Measurements from ENCODE around the gene FOXP1.
"Not testable (repeated sequence)": the region's sequence is repeated elsewhere in the genome, so short reads cannot be mapped to it uniquely, and the experiment has no call there.

FOXP1 gene

GRCh38 chr3:71446260-71446659 lies 137.3 kb downstream of the FOXP1 start:
- DNase-seq, result no peak

- DNase-seq, result no peak
These were observed 138.7 kb downstream of the FOXP1 start for GRCh38 chr3:71444861-71445259.

- DNase-seq, result no peak
These were observed 139.3 kb downstream of the FOXP1 start for GRCh38 chr3:71444028-71444860.

- DNase-seq, result no peak
These were observed 140.2 kb downstream of the FOXP1 start for GRCh38 chr3:71443332-71443731.

GRCh38 chr3:71442652-71443042 lies 140.9 kb downstream of the FOXP1 start:
- DNase-seq, result no peak

- DNase-seq, result no peak
These were observed 141.4 kb downstream of the FOXP1 start for GRCh38 chr3:71441925-71442651.

GRCh38 chr3:71441217-71441924 lies 142.2 kb downstream of the FOXP1 start:
- no peak for DNase-seq

- DNase-seq, result no peak
These were observed 144.6 kb downstream of the FOXP1 start for GRCh38 chr3:71438904-71439303.

GRCh38 chr3:71438071-71438685 lies 145.3 kb downstream of the FOXP1 start:
- DNase-seq, result no peak

- DNase-seq, result no peak
These were observed 147.2 kb downstream of the FOXP1 start for GRCh38 chr3:71436337-71436736.

GRCh38 chr3:71435836-71436235 lies 147.7 kb downstream of the FOXP1 start:
- not testable (repeated sequence) for DNase-seq

GRCh38 chr3:71433631-71434030 lies 149.9 kb downstream of the FOXP1 start:
- DNase-seq, result no peak

- DNase-seq, result no peak
These were observed 151.2 kb downstream of the FOXP1 start for GRCh38 chr3:71432044-71432975.

GRCh38 chr3:71430941-71431552 lies 152.5 kb downstream of the FOXP1 start:
- no peak for DNase-seq

- no peak for DNase-seq
These were observed 153.9 kb downstream of the FOXP1 start for GRCh38 chr3:71429597-71429988.

GRCh38 chr3:71428841-71429596 lies 154.5 kb downstream of the FOXP1 start:
- no peak for DNase-seq

GRCh38 chr3:71425491-71426071 lies 157.9 kb downstream of the FOXP1 start:
- DNase-seq, result no peak

- DNase-seq, result no peak
These were observed 160.2 kb downstream of the FOXP1 start for GRCh38 chr3:71423151-71423906.

- no peak for DNase-seq
These were observed 161.5 kb downstream of the FOXP1 start for GRCh38 chr3:71421820-71422566.
